ENCODE results near the gene ARTN.
A peak's percentile ranks its signal among the peaks of the same experiment; 100 is the strongest.

Gene ARTN

DNA sequence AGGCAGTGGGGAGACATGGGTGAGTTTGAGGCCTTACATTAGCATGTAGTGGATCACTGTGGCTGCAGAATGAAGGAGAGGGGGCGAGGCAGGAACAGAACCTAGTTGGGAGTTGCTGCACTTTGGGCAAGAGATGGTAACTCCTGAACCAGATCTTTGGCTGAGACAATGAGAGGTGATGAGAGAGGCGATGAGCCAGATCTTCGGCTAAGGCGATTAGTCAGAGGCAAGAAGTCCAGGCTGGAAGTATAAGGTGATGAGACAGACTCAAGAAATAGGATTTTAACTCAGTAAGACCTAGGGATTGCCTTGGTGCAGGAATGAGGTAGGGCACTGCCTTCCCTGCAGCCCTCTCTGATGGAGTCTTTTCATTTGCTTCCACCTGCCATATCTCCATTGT is 9.1 kb upstream of the ARTN start:
- H3K36me3 ChIP-seq (ENCODE audit: control insufficient read depth in 2 of 2, insufficient read depth in 2 of 2, low read length in 2 of 2): peaks cover 0 to 19% of the 10 kb centered on the region in 2 donors
- H3K4me3 ChIP-seq (ENCODE audit: low read length in 2 of 2): no peak overlapping the region
- H3K9ac ChIP-seq (ENCODE audit: low read length in 2 of 2): no peak overlapping the region
- no peak overlapping the region for H3K27ac ChIP-seq (ENCODE audit: low read length)
- no peaks in the 10 kb centered on the region for H3K4me1 ChIP-seq (ENCODE audit: control insufficient read depth, insufficient read depth, low read length)
- no peaks in the 10 kb centered on the region for H3K9me3 ChIP-seq (ENCODE audit: control insufficient read depth in 2 of 2, low read length in 2 of 2)
- H3K27me3 ChIP-seq (ENCODE audit: control insufficient read depth in 1 of 2, insufficient read depth in 2 of 2, low read length in 2 of 2): no peaks in the 10 kb centered on the region

- H3K36me3 ChIP-seq (ENCODE audit: control insufficient read depth in 2 of 2, insufficient read depth in 2 of 2, low read length in 2 of 2): peaks cover 0 to 16% of the 10 kb centered on the region in 2 donors
- no peak overlapping the region for H3K4me3 ChIP-seq (ENCODE audit: low read length in 2 of 2)
- H3K4me1 ChIP-seq (ENCODE audit: control insufficient read depth, insufficient read depth, low read length): no peaks in the 10 kb centered on the region
- no peaks in the 10 kb centered on the region for H3K9me3 ChIP-seq (ENCODE audit: control insufficient read depth in 2 of 2, low read length in 2 of 2)
- H3K9ac ChIP-seq (ENCODE audit: low read length in 2 of 2): no peak overlapping the region
- no peak overlapping the region for H3K27ac ChIP-seq (ENCODE audit: low read length)
- H3K27me3 ChIP-seq (ENCODE audit: control insufficient read depth in 1 of 2, insufficient read depth in 2 of 2, low read length in 2 of 2): no peaks in the 10 kb centered on the region
Observed at GRCh38 chr1:43925846-43926245, 7.8 kb upstream of the ARTN start.

DNA sequence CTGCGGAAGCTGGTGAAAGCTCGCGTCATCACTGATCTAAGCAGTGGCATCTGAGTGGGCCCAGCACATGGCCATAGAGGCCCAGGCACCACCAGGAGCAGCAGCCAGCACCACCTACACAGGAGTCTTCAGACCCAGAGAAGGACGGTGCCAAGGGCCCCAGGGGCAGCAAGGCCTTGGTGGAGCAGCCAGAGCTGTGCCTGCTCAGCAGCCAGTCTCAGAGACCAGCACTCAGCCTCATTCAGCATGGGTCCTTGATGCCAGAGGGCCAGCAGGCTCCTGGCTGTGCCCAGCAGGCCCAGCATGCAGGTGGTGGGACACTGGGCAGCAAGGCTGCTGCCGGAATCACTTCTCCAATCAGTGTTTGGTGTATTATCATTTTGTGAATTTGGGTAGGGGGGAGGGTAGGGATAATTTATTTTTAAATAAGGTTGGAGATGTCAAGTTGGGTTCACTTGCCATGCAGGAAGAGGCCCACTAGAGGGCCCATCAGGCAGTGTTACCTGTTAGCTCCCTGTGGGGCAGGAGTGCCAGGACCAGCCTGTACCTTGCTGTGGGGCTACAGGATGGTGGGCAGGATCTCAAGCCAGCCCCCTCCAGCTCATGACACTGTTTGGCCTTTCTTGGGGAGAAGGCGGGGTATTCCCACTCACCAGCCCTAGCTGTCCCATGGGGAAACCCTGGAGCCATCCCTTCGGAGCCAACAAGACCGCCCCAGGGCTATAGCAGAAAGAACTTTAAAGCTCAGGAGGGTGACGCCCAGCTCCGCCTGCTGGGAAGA is 3.2 kb upstream of the ARTN start:
- peaks cover 27% of the 10 kb centered on the region for H3K4me1 ChIP-seq (ENCODE audit: control insufficient read depth, insufficient read depth, low read length)
- H3K9me3 ChIP-seq (ENCODE audit: control insufficient read depth in 2 of 2, low read length in 2 of 2): no peaks in the 10 kb centered on the region
- H3K9ac ChIP-seq (ENCODE audit: low read length in 2 of 2): no peak overlapping the region
- H3K36me3 ChIP-seq (ENCODE audit: control insufficient read depth in 2 of 2, insufficient read depth in 2 of 2, low read length in 2 of 2): peaks cover 0 to 5% of the 10 kb centered on the region in 2 donors
- no peaks in the 10 kb centered on the region for H3K27me3 ChIP-seq (ENCODE audit: control insufficient read depth in 1 of 2, insufficient read depth in 2 of 2, low read length in 2 of 2)
- H3K4me3 ChIP-seq (ENCODE audit: low read length in 2 of 2): no peak overlapping the region
- H3K27ac ChIP-seq (ENCODE audit: low read length): no peak overlapping the region

DNA sequence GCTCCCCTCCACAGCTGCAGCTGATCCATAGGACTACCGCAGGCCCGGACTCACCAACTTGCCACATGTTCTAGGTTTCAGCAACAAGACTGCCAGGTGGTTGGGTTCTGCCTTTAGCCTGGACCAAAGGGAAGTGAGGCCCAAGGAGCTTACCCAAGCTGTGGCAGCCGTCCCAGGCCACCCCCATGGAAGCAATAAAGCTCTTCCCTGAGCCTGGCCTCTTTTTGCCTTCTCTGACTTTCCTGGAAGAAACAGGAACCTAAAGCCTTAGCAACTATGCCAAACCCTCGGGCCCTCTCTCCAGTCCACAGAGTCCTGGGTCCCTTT is 2.7 kb upstream of the ARTN start:
- no peak overlapping the region for H3K27ac ChIP-seq (ENCODE audit: low read length)
- H3K4me1 ChIP-seq (ENCODE audit: control insufficient read depth, insufficient read depth, low read length): peaks cover 33% of the 10 kb centered on the region
- no peaks in the 10 kb centered on the region for H3K36me3 ChIP-seq (ENCODE audit: control insufficient read depth in 2 of 2, insufficient read depth in 2 of 2, low read length in 2 of 2)
- H3K27me3 ChIP-seq (ENCODE audit: control insufficient read depth in 1 of 2, insufficient read depth in 2 of 2, low read length in 2 of 2): no peaks in the 10 kb centered on the region
- no peaks in the 10 kb centered on the region for H3K9me3 ChIP-seq (ENCODE audit: control insufficient read depth in 2 of 2, low read length in 2 of 2)
- no peak overlapping the region for H3K9ac ChIP-seq (ENCODE audit: low read length in 2 of 2)
- H3K4me3 ChIP-seq (ENCODE audit: low read length in 2 of 2): no peak overlapping the region

- Histone ChIP-seq H3K27ac (ENCODE audit: low read length) (no peak overlapping the region), H3K27me3 (ENCODE audit: control insufficient read depth in 1 of 2, insufficient read depth in 2 of 2, low read length in 2 of 2) (no peaks in the 10 kb centered on the region), H3K9ac (ENCODE audit: low read length in 2 of 2) (no peak overlapping the region), H3K4me3 (ENCODE audit: low read length in 2 of 2) (no peak overlapping the region), H3K4me1 (ENCODE audit: control insufficient read depth, insufficient read depth, low read length) (peaks cover 39% of the 10 kb centered on the region), H3K36me3 (ENCODE audit: control insufficient read depth in 2 of 2, insufficient read depth in 2 of 2, low read length in 2 of 2) (no peaks in the 10 kb centered on the region), H3K9me3 (ENCODE audit: control insufficient read depth in 2 of 2, low read length in 2 of 2) (no peaks in the 10 kb centered on the region)
Observed at GRCh38 chr1:43931711-43932660, 1.6 kb upstream of the ARTN start.

DNA sequence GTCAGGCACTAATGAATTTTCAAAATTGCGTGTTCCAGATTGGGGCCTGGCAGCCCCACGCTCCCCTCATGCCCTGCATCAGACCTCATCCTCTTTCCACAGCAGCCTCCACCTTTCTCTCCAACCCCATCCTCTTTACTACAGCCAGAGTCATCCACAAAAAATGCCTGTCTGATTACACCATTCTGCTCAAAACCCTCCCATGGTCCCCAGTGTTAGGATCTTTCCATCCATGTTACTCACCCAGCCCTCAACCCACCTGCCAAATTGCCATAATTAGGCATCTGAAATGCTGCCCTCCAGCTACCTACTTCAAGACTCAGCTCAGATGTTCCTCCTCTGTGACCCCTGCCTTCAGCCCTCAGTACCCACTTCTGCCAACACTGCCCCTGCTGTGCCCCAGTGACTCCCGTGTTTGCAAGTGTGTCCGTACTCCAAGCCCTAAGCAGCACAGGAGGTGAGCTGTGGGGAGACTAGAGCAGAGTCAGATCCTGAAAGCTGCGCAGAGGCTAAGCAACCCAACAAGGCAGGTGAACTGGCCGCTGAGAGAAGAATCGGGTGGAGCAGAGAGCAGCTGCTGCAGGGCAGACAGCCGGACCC is 715 bp upstream of the ARTN start:
- Histone ChIP-seq H3K9ac (ENCODE audit: low read length in 2 of 2) (peak overlapping the region; percentile 33 to 64), H3K4me3 (ENCODE audit: low read length in 2 of 2) (peak overlapping the region; percentile 57 to 75)

DNA sequence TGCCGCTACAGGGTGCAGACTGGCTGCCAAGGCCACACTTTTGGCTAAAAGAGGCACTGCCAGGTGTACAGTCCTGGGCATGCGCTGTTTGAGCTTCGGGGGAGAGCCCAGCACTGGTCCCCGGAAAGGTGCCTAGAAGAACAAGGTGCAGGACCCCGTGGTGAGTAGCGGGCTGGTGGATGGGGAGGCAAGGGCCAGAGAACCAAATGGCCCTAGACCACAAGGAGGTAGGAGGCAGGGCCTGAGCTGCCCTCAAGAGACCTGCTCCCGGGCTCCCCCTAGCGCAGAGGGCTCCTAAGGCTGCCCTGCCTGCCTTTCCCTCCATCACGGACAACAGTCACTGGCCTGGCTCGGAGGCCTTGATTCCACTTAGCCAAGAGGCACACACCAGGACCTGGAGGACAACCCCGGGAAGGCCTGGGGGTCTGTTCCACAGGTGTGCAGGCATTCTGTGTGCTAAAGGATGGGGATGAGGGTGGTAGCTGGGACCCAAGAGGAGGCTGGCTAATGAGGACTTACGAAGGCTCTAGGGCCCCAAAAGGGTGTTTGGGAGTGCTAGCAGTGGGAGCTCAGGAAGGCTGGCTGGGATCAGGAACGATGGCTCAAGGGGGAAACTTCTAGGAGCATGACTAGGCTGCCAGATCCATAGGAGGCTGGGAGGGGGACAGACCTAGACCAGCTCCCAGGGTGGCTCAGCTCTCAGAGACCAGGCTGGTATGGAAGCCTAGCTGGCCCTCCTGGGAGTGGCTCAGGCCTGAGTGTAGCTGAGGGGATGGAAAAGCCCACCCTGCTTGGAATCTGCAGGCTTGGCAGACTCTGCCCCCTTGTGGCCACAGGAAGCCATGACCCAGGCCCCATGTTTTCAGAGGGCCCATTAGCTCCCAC is 742 bp downstream of the ARTN start:
- H3K9me3 ChIP-seq (ENCODE audit: control insufficient read depth in 2 of 2, low read length in 2 of 2): no peaks in the 10 kb centered on the region
- H3K36me3 ChIP-seq (ENCODE audit: control insufficient read depth in 2 of 2, insufficient read depth in 2 of 2, low read length in 2 of 2): no peaks in the 10 kb centered on the region
- H3K9ac ChIP-seq (ENCODE audit: low read length in 2 of 2): peak overlapping the region in 1 of 2 donors; percentile 64
- peak overlapping the region; percentile 57 to 75 for H3K4me3 ChIP-seq (ENCODE audit: low read length in 2 of 2)
- peaks cover 40% of the 10 kb centered on the region for H3K4me1 ChIP-seq (ENCODE audit: control insufficient read depth, insufficient read depth, low read length)
- no peaks in the 10 kb centered on the region for H3K27me3 ChIP-seq (ENCODE audit: control insufficient read depth in 1 of 2, insufficient read depth in 2 of 2, low read length in 2 of 2)
- H3K27ac ChIP-seq (ENCODE audit: low read length): peak overlapping the region; percentile 24

More for the DNA sequence above, 715 bp upstream of the ARTN start:
- Histone ChIP-seq H3K27me3 (ENCODE audit: control insufficient read depth in 1 of 2, insufficient read depth in 2 of 2, low read length in 2 of 2) (no peaks in the 10 kb centered on the region), H3K4me1 (ENCODE audit: control insufficient read depth, insufficient read depth, low read length) (peaks cover 40% of the 10 kb centered on the region), H3K27ac (ENCODE audit: low read length) (no peak overlapping the region), H3K9me3 (ENCODE audit: control insufficient read depth in 2 of 2, low read length in 2 of 2) (no peaks in the 10 kb centered on the region), H3K36me3 (ENCODE audit: control insufficient read depth in 2 of 2, insufficient read depth in 2 of 2, low read length in 2 of 2) (no peaks in the 10 kb centered on the region)

DNA sequence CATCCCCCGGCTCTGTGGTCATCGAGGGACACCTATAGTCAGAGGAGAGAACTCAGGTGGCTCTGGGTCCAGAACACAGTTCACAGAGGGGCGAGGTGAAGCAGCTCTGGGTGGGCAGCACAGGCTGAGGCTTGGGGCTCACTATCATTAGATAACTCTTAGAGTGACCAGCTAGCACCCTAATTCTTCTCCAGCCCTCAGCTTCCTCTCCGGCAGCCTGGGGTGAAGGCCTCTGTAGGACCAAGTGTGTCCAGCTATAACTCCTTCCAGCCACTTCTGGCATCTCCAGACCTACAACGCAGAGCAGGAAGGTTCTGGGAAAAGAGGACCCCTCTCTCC is 1.4 kb downstream of the ARTN start:
- no peaks in the 10 kb centered on the region for H3K27me3 ChIP-seq (ENCODE audit: control insufficient read depth in 1 of 2, insufficient read depth in 2 of 2, low read length in 2 of 2)
- no peak overlapping the region for H3K27ac ChIP-seq (ENCODE audit: low read length)
- peak overlapping the region in 1 of 2 donors; percentile 75 for H3K4me3 ChIP-seq (ENCODE audit: low read length in 2 of 2)
- no peaks in the 10 kb centered on the region for H3K36me3 ChIP-seq (ENCODE audit: control insufficient read depth in 2 of 2, insufficient read depth in 2 of 2, low read length in 2 of 2)
- peak overlapping the region in 1 of 2 donors; percentile 51 for H3K9ac ChIP-seq (ENCODE audit: low read length in 2 of 2)
- peaks cover 40% of the 10 kb centered on the region for H3K4me1 ChIP-seq (ENCODE audit: control insufficient read depth, insufficient read depth, low read length)
- H3K9me3 ChIP-seq (ENCODE audit: control insufficient read depth in 2 of 2, low read length in 2 of 2): no peaks in the 10 kb centered on the region

DNA sequence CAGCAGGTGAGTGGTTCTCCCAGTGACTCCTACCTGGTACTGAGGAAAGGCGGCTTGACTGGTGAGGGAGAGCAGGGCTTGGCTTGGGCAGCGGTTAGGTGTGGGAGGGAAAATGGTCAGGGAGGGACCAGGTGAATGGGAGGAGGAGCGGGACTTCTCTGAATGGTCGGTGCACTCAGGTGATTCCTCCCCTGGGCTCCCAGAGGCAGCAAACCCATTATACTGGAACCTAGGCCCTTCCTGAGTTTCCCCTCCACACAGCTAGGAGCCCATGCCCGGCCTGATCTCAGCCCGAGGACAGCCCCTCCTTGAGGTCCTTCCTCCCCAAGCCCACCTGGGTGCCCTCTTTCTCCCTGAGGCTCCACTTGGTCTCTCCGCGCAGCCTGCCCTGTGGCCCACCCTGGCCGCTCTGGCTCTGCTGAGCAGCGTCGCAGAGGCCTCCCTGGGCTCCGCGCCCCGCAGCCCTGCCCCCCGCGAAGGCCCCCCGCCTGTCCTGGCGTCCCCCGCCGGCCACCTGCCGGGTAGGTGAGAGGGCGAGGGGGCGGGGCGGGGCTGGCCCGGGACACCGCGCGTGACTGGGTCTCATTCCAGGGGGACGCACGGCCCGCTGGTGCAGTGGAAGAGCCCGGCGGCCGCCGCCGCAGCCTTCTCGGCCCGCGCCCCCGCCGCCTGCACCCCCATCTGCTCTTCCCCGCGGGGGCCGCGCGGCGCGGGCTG is 2.3 kb downstream of the ARTN start:
- H3K4me1 ChIP-seq (ENCODE audit: control insufficient read depth, insufficient read depth, low read length): peaks cover 40% of the 10 kb centered on the region
- H3K27ac ChIP-seq (ENCODE audit: low read length): no peak overlapping the region
- H3K9ac ChIP-seq (ENCODE audit: low read length in 2 of 2): peak overlapping the region; percentile 13 to 58
- H3K9me3 ChIP-seq (ENCODE audit: control insufficient read depth in 2 of 2, low read length in 2 of 2): no peaks in the 10 kb centered on the region
- no peaks in the 10 kb centered on the region for H3K27me3 ChIP-seq (ENCODE audit: control insufficient read depth in 1 of 2, insufficient read depth in 2 of 2, low read length in 2 of 2)
- H3K4me3 ChIP-seq (ENCODE audit: low read length in 2 of 2): peak overlapping the region; percentile 43 to 69
- no peaks in the 10 kb centered on the region for H3K36me3 ChIP-seq (ENCODE audit: control insufficient read depth in 2 of 2, insufficient read depth in 2 of 2, low read length in 2 of 2)

Measured in stomach smooth muscle (tissue), 2 donors.